Measurements from ENCODE around the gene WASF1. TPM values are rescaled to one million over a fixed set of nuclear protein-coding genes. Genes with fewer than 3 reads are reported as not detected.
"Not testable (repeated sequence)": the region's sequence is repeated elsewhere in the genome, so short reads cannot be mapped to it uniquely, and the experiment has no call there.

Gene WASF1
- total RNA-seq, 2 experiments from 2014 or later = 5.3 to 6.1 TPM

GRCh38 chr6:110125361-110125760 is 54.1 kb downstream of the WASF1 start:
- Mint-ChIP-seq H3K9me3 (peaks cover 2% of the 10 kb centered on the region), H3K36me3 (no peaks in the 10 kb centered on the region), H3K4me1 (no peaks in the 10 kb centered on the region), H3K4me3 (no peak overlapping the region), H3K27ac (no peak overlapping the region), H3K27me3 (no peaks in the 10 kb centered on the region)
- no peak for DNase-seq

- not testable (repeated sequence) for DNase-seq, H3K27ac Mint-ChIP-seq, H3K4me3 Mint-ChIP-seq, H3K4me1 Mint-ChIP-seq, H3K9me3 Mint-ChIP-seq, H3K27me3 Mint-ChIP-seq, H3K36me3 Mint-ChIP-seq
Measured at GRCh38 chr6:110121655-110122054, 57.8 kb downstream of the WASF1 start.

- H3K36me3 Mint-ChIP-seq = peaks cover 5% of the 10 kb centered on the region
- H3K4me1 Mint-ChIP-seq = no peaks in the 10 kb centered on the region
- H3K4me3 Mint-ChIP-seq = no peak overlapping the region
- H3K27me3 Mint-ChIP-seq = no peaks in the 10 kb centered on the region
- H3K27ac Mint-ChIP-seq = no peak overlapping the region
- H3K9me3 Mint-ChIP-seq = peaks cover 6% of the 10 kb centered on the region
- no peak for DNase-seq
Measured at GRCh38 chr6:110116258-110116657, 63.2 kb downstream of the WASF1 start.

- no peaks in the 10 kb centered on the region for H3K4me1 Mint-ChIP-seq
- H3K9me3 Mint-ChIP-seq = peaks cover 4% of the 10 kb centered on the region
- no peak for DNase-seq
- peaks cover 5% of the 10 kb centered on the region for H3K36me3 Mint-ChIP-seq
- no peak overlapping the region for H3K4me3 Mint-ChIP-seq
- H3K27me3 Mint-ChIP-seq = no peaks in the 10 kb centered on the region
- H3K27ac Mint-ChIP-seq = no peak overlapping the region
Measured at GRCh38 chr6:110114004-110114403, 65.5 kb downstream of the WASF1 start.

- no peaks in the 10 kb centered on the region for H3K36me3 Mint-ChIP-seq
- DNase-seq = no peak
- no peaks in the 10 kb centered on the region for H3K27me3 Mint-ChIP-seq
- no peaks in the 10 kb centered on the region for H3K4me1 Mint-ChIP-seq
- no peaks in the 10 kb centered on the region for H3K9me3 Mint-ChIP-seq
- H3K27ac Mint-ChIP-seq = no peak overlapping the region
- H3K4me3 Mint-ChIP-seq = no peak overlapping the region
Measured at GRCh38 chr6:110105296-110105695, 74.2 kb downstream of the WASF1 start.

GRCh38 chr6:110103260-110103659 is 76.2 kb downstream of the WASF1 start:
- no peak overlapping the region for H3K27ac Mint-ChIP-seq
- H3K36me3 Mint-ChIP-seq = no peaks in the 10 kb centered on the region
- DNase-seq = no peak
- H3K4me3 Mint-ChIP-seq = no peak overlapping the region
- H3K4me1 Mint-ChIP-seq = no peaks in the 10 kb centered on the region
- H3K9me3 Mint-ChIP-seq = no peaks in the 10 kb centered on the region
- H3K27me3 Mint-ChIP-seq = no peaks in the 10 kb centered on the region

GRCh38 chr6:110102411-110102810 is 77.1 kb downstream of the WASF1 start:
- DNase-seq = no peak
- H3K27ac Mint-ChIP-seq = no peak overlapping the region

GRCh38 chr6:110101885-110102284 is 77.6 kb downstream of the WASF1 start:
- Mint-ChIP-seq H3K27me3 (no peaks in the 10 kb centered on the region), H3K27ac (no peak overlapping the region), H3K36me3 (no peaks in the 10 kb centered on the region), H3K4me3 (no peak overlapping the region), H3K4me1 (no peaks in the 10 kb centered on the region), H3K9me3 (no peaks in the 10 kb centered on the region)
- DNase-seq = no peak

More at GRCh38 chr6:110102411-110102810, 77.1 kb downstream of the WASF1 start:
- Mint-ChIP-seq H3K27me3 (no peaks in the 10 kb centered on the region), H3K36me3 (no peaks in the 10 kb centered on the region), H3K9me3 (no peaks in the 10 kb centered on the region), H3K4me1 (no peaks in the 10 kb centered on the region), H3K4me3 (no peak overlapping the region)

- H3K36me3 Mint-ChIP-seq = no peaks in the 10 kb centered on the region
- H3K4me3 Mint-ChIP-seq = no peak overlapping the region
- DNase-seq = no peak
- H3K9me3 Mint-ChIP-seq = no peaks in the 10 kb centered on the region
- H3K27ac Mint-ChIP-seq = no peak overlapping the region
- no peaks in the 10 kb centered on the region for H3K27me3 Mint-ChIP-seq
- H3K4me1 Mint-ChIP-seq = no peaks in the 10 kb centered on the region
Measured at GRCh38 chr6:110098511-110099116, 80.9 kb downstream of the WASF1 start.

- DNase-seq = no peak
- H3K36me3 Mint-ChIP-seq = no peaks in the 10 kb centered on the region
- H3K9me3 Mint-ChIP-seq = no peaks in the 10 kb centered on the region
- no peak overlapping the region for H3K4me3 Mint-ChIP-seq
- H3K27me3 Mint-ChIP-seq = no peaks in the 10 kb centered on the region
- H3K27ac Mint-ChIP-seq = no peak overlapping the region
- no peaks in the 10 kb centered on the region for H3K4me1 Mint-ChIP-seq
Measured at GRCh38 chr6:110097443-110097842, 82.0 kb downstream of the WASF1 start.

GRCh38 chr6:110095935-110096334 is 83.5 kb downstream of the WASF1 start:
- Mint-ChIP-seq H3K27ac (no peak overlapping the region), H3K4me3 (no peak overlapping the region), H3K36me3 (no peaks in the 10 kb centered on the region), H3K4me1 (no peaks in the 10 kb centered on the region), H3K27me3 (no peaks in the 10 kb centered on the region), H3K9me3 (no peaks in the 10 kb centered on the region)
- DNase-seq = no peak

GRCh38 chr6:110095101-110095500 is 84.4 kb downstream of the WASF1 start:
- Mint-ChIP-seq H3K4me1 (no peaks in the 10 kb centered on the region), H3K36me3 (no peaks in the 10 kb centered on the region), H3K27ac (no peak overlapping the region), H3K9me3 (no peaks in the 10 kb centered on the region), H3K4me3 (no peak overlapping the region), H3K27me3 (no peaks in the 10 kb centered on the region)
- no peak for DNase-seq

- Mint-ChIP-seq H3K4me1 (no peaks in the 10 kb centered on the region), H3K4me3 (no peak overlapping the region), H3K27me3 (no peaks in the 10 kb centered on the region), H3K27ac (no peak overlapping the region), H3K9me3 (no peaks in the 10 kb centered on the region), H3K36me3 (no peaks in the 10 kb centered on the region)
- DNase-seq = no peak
Measured at GRCh38 chr6:110093981-110094380, 85.5 kb downstream of the WASF1 start.

- peaks cover 5% of the 10 kb centered on the region for H3K27me3 Mint-ChIP-seq
- no peaks in the 10 kb centered on the region for H3K4me1 Mint-ChIP-seq
- no peak overlapping the region for H3K27ac Mint-ChIP-seq
- no peaks in the 10 kb centered on the region for H3K36me3 Mint-ChIP-seq
- no peak overlapping the region for H3K4me3 Mint-ChIP-seq
- H3K9me3 Mint-ChIP-seq = no peaks in the 10 kb centered on the region
- DNase-seq = no peak
Measured at GRCh38 chr6:110090876-110091275, 88.6 kb downstream of the WASF1 start.

GRCh38 chr6:110089323-110089722 is 90.1 kb downstream of the WASF1 start:
- no peaks in the 10 kb centered on the region for H3K4me1 Mint-ChIP-seq
- H3K27ac Mint-ChIP-seq = no peak overlapping the region
- H3K27me3 Mint-ChIP-seq = peaks cover 9% of the 10 kb centered on the region
- H3K9me3 Mint-ChIP-seq = no peaks in the 10 kb centered on the region
- no peak for DNase-seq
- no peak overlapping the region for H3K4me3 Mint-ChIP-seq
- no peaks in the 10 kb centered on the region for H3K36me3 Mint-ChIP-seq

- Mint-ChIP-seq H3K4me1 (no peaks in the 10 kb centered on the region), H3K36me3 (no peaks in the 10 kb centered on the region), H3K9me3 (no peaks in the 10 kb centered on the region), H3K27ac (no peak overlapping the region), H3K27me3 (peaks cover 9% of the 10 kb centered on the region), H3K4me3 (no peak overlapping the region)
- DNase-seq = no peak
Measured at GRCh38 chr6:110085285-110085684, 94.2 kb downstream of the WASF1 start.
